Measurements from ENCODE around the gene OR5H15. TPM values are rescaled to one million over a fixed set of nuclear protein-coding genes. Genes with fewer than 3 reads are reported as not detected.

OR5H15 gene
- total and polyA plus RNA-seq, 10 donors: not detected

GRCh38 chr3:98171071-98171470, 4.6 kb downstream of the OR5H15 start:
- TF ChIP-seq CTCF (IDR thresholded peaks at IDR 0.05 in 8 of 11, conservative IDR thresholded peaks at IDR 0.05 in 3 of 11): no peak
- TF ChIP-seq POLR2A (IDR thresholded peaks at IDR 0.05): no peak
- no peak for TF ChIP-seq POLR2AphosphoS5 (IDR thresholded peaks at IDR 0.05)
- Histone ChIP-seq H3K4me1 (no peaks in the 10 kb centered on the region), H3K27ac (no peak overlapping the region), H3K4me3 (no peak overlapping the region), H3K36me3 (no peaks in the 10 kb centered on the region), H3K9me3 (peaks cover 0 to 3% (median 0%) of the 10 kb centered on the region in 8 donors), H3K27me3 (replicated peaks in 1 of 7) (no peaks in the 10 kb centered on the region)
- WGBS, 5 donors: 40 to 65% (median 49%) methylated on average over 1 of the region's 1 CpG
- intact Hi-C loops (cut with DNase I; ENCODE audit: low total_unique reads): no loop called here
- DNase-seq: no peak

GRCh38 chr3:98172621-98173020, 6.1 kb downstream of the OR5H15 start:
- peaks cover 0 to 3% (median 0%) of the 10 kb centered on the region in 8 donors for H3K9me3 ChIP-seq
- no peaks in the 10 kb centered on the region for H3K36me3 ChIP-seq
- no peaks in the 10 kb centered on the region for H3K4me1 ChIP-seq
- intact Hi-C loops (cut with DNase I; ENCODE audit: low total_unique reads): no loop called here
- TF ChIP-seq CTCF (IDR thresholded peaks at IDR 0.05 in 8 of 11, conservative IDR thresholded peaks at IDR 0.05 in 3 of 11) (no peak), POLR2AphosphoS5 (IDR thresholded peaks at IDR 0.05) (no peak), POLR2A (IDR thresholded peaks at IDR 0.05) (no peak)
- 80 to 88% (median 83%) methylated on average over 7 of the region's 7 CpGs for WGBS, 5 donors
- H3K27ac ChIP-seq: no peak overlapping the region
- H3K27me3 ChIP-seq (replicated peaks in 1 of 7): no peaks in the 10 kb centered on the region
- DNase-seq: no peak
- H3K4me3 ChIP-seq: no peak overlapping the region

- Histone ChIP-seq H3K36me3 (no peaks in the 10 kb centered on the region), H3K4me3 (no peak overlapping the region), H3K9me3 (no peaks in the 10 kb centered on the region), H3K4me1 (no peaks in the 10 kb centered on the region), H3K27me3 (replicated peaks in 1 of 7) (no peaks in the 10 kb centered on the region), H3K27ac (no peak overlapping the region)
- DNase-seq: no peak
- WGBS, 5 donors: 46 to 66% (median 61%) methylated on average over 3 of the region's 3 CpGs
- intact Hi-C loops (cut with DNase I; ENCODE audit: low total_unique reads): no loop called here
- no peak for TF ChIP-seq POLR2A (IDR thresholded peaks at IDR 0.05)
- TF ChIP-seq POLR2AphosphoS5 (IDR thresholded peaks at IDR 0.05): no peak
- TF ChIP-seq CTCF (IDR thresholded peaks at IDR 0.05 in 8 of 11, conservative IDR thresholded peaks at IDR 0.05 in 3 of 11): no peak
These were observed 13.9 kb downstream of the OR5H15 start for GRCh38 chr3:98180319-98180890.

- no peaks in the 10 kb centered on the region for H3K36me3 ChIP-seq
- no peaks in the 10 kb centered on the region for H3K9me3 ChIP-seq
- no peak overlapping the region for H3K27ac ChIP-seq
- no peaks in the 10 kb centered on the region for H3K27me3 ChIP-seq (replicated peaks in 1 of 7)
- H3K4me1 ChIP-seq: no peaks in the 10 kb centered on the region
- TF ChIP-seq POLR2AphosphoS5 (IDR thresholded peaks at IDR 0.05): no peak
- no peak for TF ChIP-seq POLR2A (IDR thresholded peaks at IDR 0.05)
- TF ChIP-seq CTCF (IDR thresholded peaks at IDR 0.05 in 8 of 11, conservative IDR thresholded peaks at IDR 0.05 in 3 of 11): no peak
- intact Hi-C loops (cut with DNase I; ENCODE audit: low total_unique reads): no loop called here
- H3K4me3 ChIP-seq: no peak overlapping the region
- DNase-seq: no peak
These were observed 15.7 kb downstream of the OR5H15 start for GRCh38 chr3:98182196-98182595.
